Neural cell (in vitro differentiated cells): Measurements from ENCODE around the gene LLGL2. TPM values are rescaled to one million over a fixed set of nuclear protein-coding genes. Genes with fewer than 3 reads are reported as not detected.

Source experiments
- H2AFZ ChIP-seq: fragments of 200-600, 300-800 bp; sonication (generic), shearing (Covaris generic); 2 replicates; pipeline ENCODE4 v1.6.0; 2014; ENCODE audit warnings: low read depth, mild to moderate bottlenecking, antibody characterized with exemption, low read length, moderate library complexity
- H3F3A ChIP-seq: fragments of 200-600 bp; shearing (Covaris generic); 2 replicates; pipeline ENCODE4 v1.6.1; 2016; ENCODE audit warnings: mild to moderate bottlenecking, moderate library complexity, mixed read lengths, antibody characterized with exemption, low read length; ENCODE audit not compliant: insufficient read depth, poor library complexity, severe bottlenecking
- H3K27ac ChIP-seq: fragments of 200-600, 300-800 bp; sonication (generic), shearing (Covaris generic); 2 replicates; pipeline ENCODE4 v1.5.1; 2014; ENCODE audit warnings: mild to moderate bottlenecking, low read length, moderate library complexity
- H3K27me3 ChIP-seq: fragments of 300-800, 200-600 bp; sonication (generic), shearing (Covaris generic); 2 replicates; pipeline ENCODE4 v1.6.0; 2014; ENCODE audit warnings: mild to moderate bottlenecking, low read depth, low read length, moderate library complexity; ENCODE audit not compliant: insufficient read depth
- H3K36me3 ChIP-seq: fragments of 300-800, 200-600 bp; sonication (generic), shearing (Covaris generic); 2 replicates; pipeline ENCODE4 v1.5.1; 2014; ENCODE audit warnings: mild to moderate bottlenecking, antibody characterized with exemption, low read length, moderate library complexity; ENCODE audit not compliant: insufficient read depth
- H3K4me2 ChIP-seq: fragments of 300-800, 200-600 bp; sonication (generic), shearing (Covaris generic); 2 replicates; pipeline ENCODE4 v1.6.0; 2014; ENCODE audit warnings: mild to moderate bottlenecking, low read length
- H3K4me3 ChIP-seq: fragments of 300-800, 200-600 bp; sonication (generic), shearing (Covaris generic); 2 replicates; pipeline ENCODE4 v1.5.1; 2014; ENCODE audit warnings: mild to moderate bottlenecking, low read length, moderate library complexity
- H3K79me2 ChIP-seq: fragments of 200-600 bp; shearing (Covaris generic); replicated peaks from 2 replicates; pipeline ENCODE4 v1.6.0; 2014; ENCODE audit warnings: mild to moderate bottlenecking, low read length, moderate library complexity; ENCODE audit not compliant: insufficient read depth
- H3K9ac ChIP-seq: fragments of 300-800, 200-600 bp; sonication (generic), shearing (Covaris generic); 2 replicates; pipeline ENCODE4 v1.6.1; 2016; ENCODE audit warnings: mild to moderate bottlenecking, low read length, mixed read lengths
- H3K9me2 ChIP-seq: fragments of 200-600 bp; shearing (Covaris generic); 2 replicates; pipeline ENCODE4 v1.6.1; 2016; ENCODE audit warnings: mild to moderate bottlenecking, low read length, mixed read lengths; ENCODE audit not compliant: insufficient read depth
- H3K9me3 ChIP-seq: fragments of 200-600, 300-800 bp; sonication (generic), shearing (Covaris generic); 2 replicates; pipeline ENCODE4 v1.6.1; 2016; ENCODE audit warnings: mild to moderate bottlenecking, mixed run types, low read length, moderate library complexity, mixed read lengths
- H4K20me1 ChIP-seq: fragments of 200-600 bp; shearing (Covaris generic); 2 replicates; pipeline ENCODE4 v1.6.1; 2016; ENCODE audit warnings: mild to moderate bottlenecking, mixed run types; ENCODE audit not compliant: insufficient read depth
- CTCF ChIP-seq: fragments of 450-650 bp; IDR thresholded peaks from 2 replicates; pipeline ENCODE4 v1.5.1; 2014; ENCODE audit warnings: antibody characterized with exemption, mild to moderate bottlenecking, moderate library complexity; ENCODE audit not compliant: poor library complexity, severe bottlenecking
- EP300 ChIP-seq: fragments of 450-650 bp; conservative IDR thresholded peaks from 2 replicates; pipeline ENCODE4 v1.6.1; 2014; ENCODE audit warnings: antibody characterized with exemption, mild to moderate bottlenecking, moderate library complexity; ENCODE audit not compliant: poor library complexity, severe bottlenecking
- EZH2 ChIP-seq: fragments of 200-600, 300-800 bp; shearing (Covaris generic), sonication (generic); IDR thresholded peaks from 2 replicates; pipeline ENCODE4 v1.6.1; 2014; ENCODE audit warnings: antibody characterized with exemption, low read length, borderline replicate concordance, mild to moderate bottlenecking; ENCODE audit not compliant: insufficient read depth, poor library complexity, severe bottlenecking
- MXI1 ChIP-seq: fragments of 450-650 bp; conservative IDR thresholded peaks from 2 replicates; pipeline ENCODE4 v1.6.1; 2014; ENCODE audit warnings: antibody characterized with exemption, mild to moderate bottlenecking; ENCODE audit not compliant: poor library complexity, severe bottlenecking
- POLR2AphosphoS5 ChIP-seq: IDR thresholded peaks from 2 replicates; pipeline ENCODE4 v1.6.1; 2012
- RAD21 ChIP-seq: fragments of 450-650 bp; conservative IDR thresholded peaks from 2 replicates; pipeline ENCODE4 v1.6.1; 2014; ENCODE audit warnings: antibody characterized with exemption, mild to moderate bottlenecking, moderate library complexity
- REST ChIP-seq: IDR thresholded peaks from 2 replicates; pipeline ENCODE4 v1.6.1; 2012; ENCODE audit warnings: borderline replicate concordance
- SMC3 ChIP-seq: fragments of 450-650 bp; conservative IDR thresholded peaks from 2 replicates; pipeline ENCODE4 v1.6.1; 2014; ENCODE audit warnings: antibody characterized with exemption, mild to moderate bottlenecking, moderate library complexity; ENCODE audit not compliant: poor library complexity
- TAF1 ChIP-seq: IDR thresholded peaks from 2 replicates; pipeline ENCODE4 v1.6.1; 2012; ENCODE audit warnings: low read depth
- polyA plus RNA-seq: library from polyadenylated mRNA; depleted of rRNA; stranded (reverse); fragments of >200 nt; gene quantifications from 2 replicates; pipeline ENCODE4 v1.2.3, GENCODE V29; 2014

Gene LLGL2
- polyA plus RNA-seq, 1 donor from 2014 or later, result 0.95 TPM

GRCh38 chr17:75493476-75494129 is 31.9 kb upstream of the LLGL2 start:
- H3K27me3 ChIP-seq, result no peaks in the 10 kb centered on the region
- H3F3A ChIP-seq, result no peaks in the 10 kb centered on the region
- no peaks in the 10 kb centered on the region for H3K79me2 ChIP-seq
- no peaks in the 10 kb centered on the region for H3K36me3 ChIP-seq
- no peaks in the 10 kb centered on the region for H3K9me3 ChIP-seq
- no peak overlapping the region for H3K27ac ChIP-seq
- no peak overlapping the region for H3K9ac ChIP-seq
- H2AFZ ChIP-seq, result no peak overlapping the region
- no peak overlapping the region for H3K4me2 ChIP-seq
- TF ChIP-seq CTCF (no peak), EZH2 (no peak), MXI1 (no peak), RAD21 (no peak), EP300 (no peak), SMC3 (no peak), REST (no peak), POLR2AphosphoS5 (no peak), TAF1 (no peak)
- H4K20me1 ChIP-seq, result no peaks in the 10 kb centered on the region
- H3K9me2 ChIP-seq, result no peaks in the 10 kb centered on the region
- H3K4me3 ChIP-seq, result no peak overlapping the region

GRCh38 chr17:75494326-75494877 is 31.1 kb upstream of the LLGL2 start:
- H3K4me2 ChIP-seq, result no peak overlapping the region
- no peak overlapping the region for H3K27ac ChIP-seq
- no peaks in the 10 kb centered on the region for H3K9me3 ChIP-seq
- no peak for TF ChIP-seq TAF1
- no peak for TF ChIP-seq POLR2AphosphoS5
- TF ChIP-seq RAD21, result no peak
- no peak for TF ChIP-seq EP300
- TF ChIP-seq MXI1, result no peak
- TF ChIP-seq CTCF, result no peak
- no peak for TF ChIP-seq SMC3
- TF ChIP-seq REST, result no peak
- H3K9ac ChIP-seq, result no peak overlapping the region
- no peaks in the 10 kb centered on the region for H3K79me2 ChIP-seq
- H3K9me2 ChIP-seq, result no peaks in the 10 kb centered on the region
- no peaks in the 10 kb centered on the region for H3F3A ChIP-seq
- no peak overlapping the region for H3K4me3 ChIP-seq
- no peaks in the 10 kb centered on the region for H3K36me3 ChIP-seq
- no peak overlapping the region for H2AFZ ChIP-seq
- H4K20me1 ChIP-seq, result no peaks in the 10 kb centered on the region
- H3K27me3 ChIP-seq, result no peaks in the 10 kb centered on the region
